GM12864 (cell line): ENCODE data around the gene ACSF3.

Source experiments
- DNase-seq: peaks from one replicate; pipeline ENCODE4 v3.0.0-alpha.2; 2011; ENCODE audit warnings: low read depth
- H3K4me3 ChIP-seq: 2 replicates; pipeline ENCODE4 v1.5.1; 2011; ENCODE audit warnings: mild to moderate bottlenecking, low read depth, low read length, control low read depth
- CTCF ChIP-seq: IDR thresholded peaks from 2 replicates; pipeline ENCODE4 v1.5.1; 2011; ENCODE audit warnings: low read depth, mild to moderate bottlenecking, moderate library complexity, low read length, control low read depth, inconsistent platforms; ENCODE audit errors: missing control alignments

The ACSF3 gene

GRCh38 chr16:89093602-89094251, at the start of gene ACSF3:
Gene ACSF3 (plus strand): TSS chr16:89093852. CDS start chr16:89100682, 6,830 bp downstream.
- TF ChIP-seq CTCF: no peak
- peak within 1 kb of the TSS; percentile 90 for H3K4me3 ChIP-seq
- DNase-seq: no peak

- DNase-seq: no peak
- no peak overlapping the region for H3K4me3 ChIP-seq
- no peak for TF ChIP-seq CTCF
These were observed 49.1 kb upstream of the ACSF3 start for GRCh38 chr16:89044418-89045180.

GRCh38 chr16:89045181-89045815, 48.4 kb upstream of the ACSF3 start:
- no peak for DNase-seq
- TF ChIP-seq CTCF: no peak

GRCh38 chr16:89045881-89046280, 47.8 kb upstream of the ACSF3 start:
- no peak overlapping the region for H3K4me3 ChIP-seq
- DNase-seq: no peak
- TF ChIP-seq CTCF: no peak

More at GRCh38 chr16:89045181-89045815, 48.4 kb upstream of the ACSF3 start:
- no peak overlapping the region for H3K4me3 ChIP-seq

- no peak for TF ChIP-seq CTCF
- no peak overlapping the region for H3K4me3 ChIP-seq
- DNase-seq: no peak
These were observed 47.2 kb upstream of the ACSF3 start for GRCh38 chr16:89046491-89046890.

GRCh38 chr16:89047331-89048089, 46.1 kb upstream of the ACSF3 start:
- DNase-seq: no peak
- no peak overlapping the region for H3K4me3 ChIP-seq
- no peak for TF ChIP-seq CTCF
